HG03457 (cell line): ENCODE measurements around the gene RPTOR.
A peak's percentile ranks its signal among the peaks of the same experiment; 100 is the strongest.
"Not testable (repeated sequence)": the region's sequence is repeated elsewhere in the genome, so short reads cannot be mapped to it uniquely, and the experiment has no call there.

ENCODE experiments used
- ATAC-seq: cut with Tn5 transposase; IDR thresholded peaks from one replicate; pipeline ENCODE4 v1.9.1; 2021; ENCODE audit warnings: moderate number of reproducible peaks; ENCODE audit not compliant: unreplicated experiment

Gene RPTOR

DNA sequence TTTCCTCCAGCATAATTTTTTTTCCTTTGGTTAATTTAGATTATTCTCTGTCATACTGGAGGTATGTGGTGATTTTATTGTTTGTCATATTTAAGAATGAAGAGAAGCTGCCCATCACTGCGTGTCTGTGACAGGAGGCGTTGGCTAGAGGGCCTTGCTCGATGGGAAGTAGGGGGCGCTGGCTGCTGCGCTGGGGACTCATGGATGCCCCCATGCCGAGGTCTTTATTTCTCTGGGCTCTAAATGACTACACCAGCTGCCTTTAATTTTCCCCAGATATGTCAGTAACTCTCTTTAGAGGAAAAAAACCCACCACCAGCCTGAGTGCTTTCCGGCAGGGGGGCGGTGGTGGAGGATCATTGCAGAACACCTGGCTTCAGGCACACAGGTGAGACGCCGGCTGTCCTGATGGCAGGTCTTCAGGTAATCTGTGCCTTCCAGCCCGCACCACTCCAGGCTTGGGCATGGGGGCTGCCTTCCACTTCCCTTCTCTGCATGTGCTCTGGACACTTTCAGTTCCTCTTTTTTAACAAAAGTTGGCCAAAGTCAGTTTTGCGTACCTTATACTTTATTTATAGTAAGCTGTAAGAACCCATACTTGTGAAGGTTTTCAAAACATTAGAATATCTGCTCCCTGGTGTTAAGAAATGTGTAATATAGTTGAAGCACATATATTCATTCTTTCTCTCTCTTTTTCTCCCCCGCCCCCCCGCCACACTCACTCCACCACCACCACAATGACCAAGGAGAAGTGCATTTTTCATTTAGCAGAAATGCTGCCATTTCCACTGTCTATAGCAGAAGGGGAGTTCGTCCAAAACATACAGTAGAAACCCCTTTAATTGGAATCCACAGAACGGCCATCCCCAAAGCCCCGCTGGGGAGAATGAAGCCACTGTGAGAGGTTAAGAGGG is 192.7 kb downstream of the RPTOR start:
- ATAC-seq: peak; percentile 56

DNA sequence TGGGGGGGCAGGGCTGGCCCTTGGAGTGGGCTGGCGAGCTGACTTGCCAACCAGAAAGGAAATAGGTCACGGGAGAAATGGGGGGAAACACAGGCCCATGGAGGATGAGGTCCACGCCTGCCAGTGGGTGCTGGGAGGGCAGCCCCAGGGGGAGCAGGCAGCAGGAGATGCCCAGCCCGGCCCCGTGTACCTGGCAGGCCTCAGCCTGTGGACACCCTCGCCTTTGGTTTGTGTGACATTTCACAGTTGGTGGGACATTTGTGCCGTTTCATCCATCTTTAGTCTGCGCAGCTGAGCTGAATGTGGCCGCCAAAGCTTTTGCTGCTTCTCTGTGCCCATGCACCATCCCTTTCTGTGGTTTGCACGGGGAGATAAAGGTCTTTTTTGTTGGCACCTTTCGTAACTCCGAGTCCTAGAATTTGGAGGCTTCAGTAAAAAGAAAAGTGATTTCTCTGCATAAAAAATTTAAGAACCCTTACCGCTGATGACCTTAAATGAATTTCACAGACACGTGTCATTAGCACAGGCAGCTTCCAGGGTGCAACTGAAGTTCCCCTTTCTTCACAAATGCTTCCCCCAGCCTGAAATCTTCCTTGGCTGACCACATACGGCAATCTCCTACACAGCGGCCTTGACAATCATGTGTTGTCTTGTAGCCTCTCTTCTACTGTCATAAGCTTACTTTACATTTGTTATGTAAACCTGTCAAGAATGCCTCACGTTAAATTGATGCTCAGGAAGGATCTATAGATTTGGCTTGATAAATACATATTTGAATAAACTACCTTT is 193.6 kb downstream of the RPTOR start:
- ATAC-seq: no peak

DNA sequence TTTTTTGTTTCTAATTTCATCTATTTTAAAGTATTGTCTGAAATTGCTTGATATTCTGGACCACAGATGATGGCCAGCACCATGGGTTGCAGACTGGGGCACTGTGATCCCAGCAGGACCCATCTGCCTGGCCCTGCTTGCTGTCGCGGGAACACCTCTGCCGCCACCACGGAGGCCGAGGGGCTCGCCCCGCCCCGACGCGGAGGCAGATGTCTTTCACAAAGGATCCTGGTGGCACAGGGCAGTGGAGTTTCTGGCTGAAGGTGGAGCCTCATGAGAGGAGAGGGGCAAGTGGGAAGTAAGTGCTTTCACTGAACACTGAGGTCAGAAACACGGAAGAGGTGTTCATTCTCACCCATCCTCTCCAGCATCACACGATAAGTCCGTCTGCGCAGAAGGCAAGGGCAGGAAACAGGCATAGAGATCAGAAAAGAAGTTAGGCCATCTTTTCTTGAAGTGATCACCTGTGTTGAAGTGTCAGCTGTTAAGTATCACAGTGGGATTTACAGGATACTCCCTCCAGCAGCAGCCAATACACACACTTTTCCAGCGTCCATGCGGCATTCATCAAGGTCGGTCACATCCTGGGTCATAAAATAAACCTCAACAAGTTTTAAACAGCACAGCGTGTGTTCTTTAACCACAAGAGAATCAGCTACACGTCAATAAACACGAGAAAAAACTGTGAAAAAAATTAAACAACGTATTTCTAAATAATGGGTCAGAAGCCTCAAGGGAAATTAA is 194.5 kb downstream of the RPTOR start:
- ATAC-seq: no peak

DNA sequence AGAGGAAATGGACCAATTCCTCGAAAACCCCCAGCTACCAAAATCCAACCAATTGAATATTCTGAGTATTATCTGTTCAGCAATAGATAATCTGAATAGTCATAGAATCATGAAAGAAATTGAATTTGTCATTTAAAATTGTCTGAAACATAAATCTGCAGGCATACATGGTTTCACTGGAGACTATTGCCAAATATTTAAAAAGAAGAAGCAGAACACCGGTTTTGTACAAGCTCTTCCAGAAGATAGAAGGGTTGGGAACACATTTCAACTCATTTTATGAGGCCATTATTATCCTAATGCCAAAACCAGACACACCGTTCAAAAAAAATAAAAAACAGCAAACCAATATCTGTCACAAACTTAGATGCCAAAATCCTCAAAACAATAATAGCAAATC is 195.5 kb downstream of the RPTOR start:
- no peak for ATAC-seq

DNA sequence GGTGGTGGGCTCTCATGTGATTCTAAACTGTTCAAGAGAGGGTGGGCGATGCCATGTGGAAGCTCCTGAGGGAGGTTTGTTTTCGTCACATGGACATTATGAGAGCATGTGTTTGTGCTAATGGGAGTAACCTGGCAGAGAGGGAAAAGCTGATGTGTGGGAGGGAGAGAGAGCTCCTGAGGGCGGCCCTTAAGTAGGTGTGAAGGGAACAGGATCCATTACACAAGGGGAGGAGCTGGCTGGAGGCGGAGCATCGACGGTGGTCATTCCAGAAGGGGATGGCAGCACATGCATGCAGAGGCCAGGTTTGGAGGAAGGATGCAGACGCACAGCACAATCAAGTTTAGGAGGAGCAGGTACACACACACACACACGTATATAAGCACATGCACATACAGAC is 197.5 kb downstream of the RPTOR start:
- no peak for ATAC-seq

DNA sequence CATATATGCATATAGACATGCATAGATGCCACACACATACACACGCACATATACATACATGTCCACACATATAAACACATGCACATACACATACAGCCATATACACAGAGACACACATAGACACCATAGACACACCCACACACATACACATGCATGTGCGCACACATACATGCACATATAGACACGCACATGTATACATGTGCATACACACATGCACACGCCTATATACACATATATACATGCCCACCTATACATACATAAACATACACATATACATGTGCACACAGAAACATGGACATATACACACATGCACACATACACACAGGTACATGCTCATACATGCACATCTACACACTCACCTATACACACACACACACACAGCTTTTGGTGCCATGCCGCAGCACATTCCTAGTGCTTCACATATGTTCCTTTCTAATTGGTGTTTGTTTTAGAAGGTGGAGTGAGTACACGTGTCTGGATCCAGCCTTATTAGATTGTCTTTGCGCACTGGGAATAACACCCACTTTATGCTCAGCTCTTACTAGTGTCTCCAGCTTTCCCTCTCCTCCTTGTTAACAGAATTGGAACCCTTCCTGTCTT is 198.0 kb downstream of the RPTOR start:
- ATAC-seq: no peak

DNA sequence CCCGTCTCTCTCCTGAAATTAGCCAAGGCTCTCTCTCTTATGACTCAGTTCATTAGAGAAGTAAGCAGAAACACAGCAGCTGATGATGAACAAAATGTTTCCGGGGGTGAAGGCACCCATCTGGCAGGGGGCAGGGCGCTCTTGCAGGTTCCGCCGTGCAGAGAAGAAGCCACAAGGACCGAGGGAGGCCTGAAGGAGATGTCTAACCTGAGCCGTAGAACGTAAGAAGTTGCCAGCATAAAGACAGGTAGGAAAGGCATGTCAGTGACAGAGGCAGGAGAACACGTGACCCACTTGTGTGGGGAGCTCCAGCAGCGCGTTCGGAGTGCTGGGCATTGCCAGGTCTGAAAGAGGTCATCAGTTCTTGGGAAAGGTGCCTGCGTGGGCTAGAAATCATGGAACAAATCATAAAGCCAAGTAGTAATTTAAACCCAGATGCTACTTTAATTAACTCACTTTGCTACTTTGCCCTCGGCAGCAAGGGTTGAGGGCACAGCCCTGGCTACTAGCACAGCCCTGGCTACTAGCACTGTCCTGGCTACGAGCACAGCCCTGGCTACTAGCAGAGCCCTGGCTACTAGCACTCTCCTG is 198.6 kb downstream of the RPTOR start:
- ATAC-seq: no peak

DNA sequence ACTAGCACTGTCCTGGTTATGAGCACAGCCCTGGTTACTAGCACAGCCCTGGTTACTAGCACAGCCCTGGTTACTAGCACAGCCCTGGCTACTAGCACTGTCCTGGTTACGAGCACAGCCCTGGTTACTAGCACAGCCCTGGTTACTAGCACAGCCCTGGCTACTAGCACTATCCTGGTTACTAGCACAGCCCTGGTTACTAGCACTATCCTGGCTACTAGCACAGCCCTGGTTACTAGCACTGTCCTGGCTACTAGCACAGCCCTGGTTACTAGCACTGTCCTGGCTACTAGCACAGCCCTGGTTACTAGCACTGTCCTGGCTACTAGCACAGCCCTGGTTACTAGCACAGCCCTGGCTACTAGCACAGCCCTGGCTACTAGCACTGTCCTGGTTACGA is 199.3 kb downstream of the RPTOR start:
- not testable (repeated sequence) for ATAC-seq

DNA sequence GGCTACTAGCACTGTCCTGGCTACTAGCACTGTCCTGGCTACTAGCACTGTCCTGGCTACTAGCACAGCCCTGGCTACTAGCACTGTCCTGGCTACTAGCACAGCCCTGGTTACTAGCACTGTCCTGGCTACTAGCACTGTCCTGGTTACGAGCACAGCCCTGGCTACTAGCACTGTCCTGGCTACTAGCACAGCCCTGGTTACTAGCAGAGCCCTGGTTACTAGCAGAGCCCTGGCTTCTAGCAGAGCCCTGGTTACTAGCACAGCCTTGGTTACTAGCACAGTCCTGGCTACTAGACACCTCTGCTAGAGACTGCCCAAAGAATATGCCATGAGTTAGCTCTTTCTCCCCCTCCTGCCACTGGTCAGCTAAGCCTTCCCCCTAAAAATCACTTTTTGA is 200.1 kb downstream of the RPTOR start:
- ATAC-seq: not testable (repeated sequence)

DNA sequence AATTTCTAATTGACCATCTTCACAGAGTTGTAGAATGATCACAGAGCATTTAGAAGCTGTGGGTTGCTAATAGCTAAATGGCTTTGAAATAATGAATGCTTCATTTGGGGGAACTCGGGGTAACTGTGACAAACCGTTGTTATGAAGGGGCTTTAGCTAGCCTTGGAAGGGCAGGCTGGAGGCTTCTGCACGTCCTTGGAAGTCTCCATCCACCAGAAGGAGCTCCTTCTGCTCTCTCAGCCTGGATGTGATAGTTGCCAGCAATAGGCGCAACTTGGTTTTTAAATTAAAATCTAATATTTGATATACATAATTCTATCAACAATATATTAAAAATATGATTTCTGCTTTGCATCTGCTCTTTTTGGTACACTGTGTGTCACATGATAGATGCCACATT is 200.5 kb downstream of the RPTOR start:
- no peak for ATAC-seq

DNA sequence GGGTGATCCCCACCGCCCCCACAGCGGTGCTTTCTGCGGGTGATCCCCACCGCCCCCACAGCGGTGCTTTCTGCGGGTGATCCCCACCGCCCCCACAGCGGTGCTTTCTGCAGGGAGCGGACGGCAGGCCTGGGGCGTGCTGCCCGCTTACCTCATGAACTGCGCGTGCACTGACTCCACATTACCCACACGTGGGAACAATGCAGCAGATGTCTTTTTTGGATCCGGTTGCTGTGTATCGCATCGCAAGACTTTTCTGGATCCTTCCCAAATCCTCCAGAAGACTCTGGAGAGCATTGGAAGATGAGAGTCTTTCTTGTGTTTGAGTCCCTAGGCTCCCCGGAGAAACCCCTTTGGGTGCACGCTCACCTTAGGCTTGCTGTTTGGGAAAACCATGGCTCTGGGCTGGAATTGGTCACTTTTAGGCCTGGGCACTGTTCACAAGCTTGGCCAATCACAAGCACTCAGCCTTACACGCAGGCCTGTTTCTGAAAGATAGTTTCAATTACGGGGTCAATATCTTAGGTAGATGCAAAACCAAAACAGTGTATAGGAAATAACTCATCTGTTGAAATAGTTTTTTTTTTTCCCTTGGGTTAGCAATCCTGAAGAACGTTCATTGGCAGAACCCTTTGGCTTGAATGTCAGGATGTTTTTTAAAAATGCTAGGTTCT is 201.8 kb downstream of the RPTOR start:
- no peak for ATAC-seq

DNA sequence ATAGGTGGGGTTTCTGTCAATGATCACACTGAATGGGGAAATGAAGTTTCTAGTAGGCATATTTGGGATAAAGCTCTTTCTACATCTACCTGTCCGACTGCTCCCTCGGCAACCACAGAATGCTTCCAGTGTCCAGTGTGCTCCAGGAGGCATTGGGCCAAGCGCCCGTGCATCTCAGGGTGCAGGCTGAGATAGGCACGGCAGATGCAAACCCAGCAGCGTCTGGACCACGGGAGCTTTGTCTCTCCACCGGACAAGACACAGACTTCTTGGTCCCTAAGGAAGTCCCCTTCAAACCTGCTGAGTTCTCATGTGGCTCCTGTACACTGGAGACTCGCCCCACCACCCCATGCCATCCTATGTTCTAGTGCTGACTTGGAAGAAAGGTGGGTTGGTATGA is 202.8 kb downstream of the RPTOR start:
- no peak for ATAC-seq

DNA sequence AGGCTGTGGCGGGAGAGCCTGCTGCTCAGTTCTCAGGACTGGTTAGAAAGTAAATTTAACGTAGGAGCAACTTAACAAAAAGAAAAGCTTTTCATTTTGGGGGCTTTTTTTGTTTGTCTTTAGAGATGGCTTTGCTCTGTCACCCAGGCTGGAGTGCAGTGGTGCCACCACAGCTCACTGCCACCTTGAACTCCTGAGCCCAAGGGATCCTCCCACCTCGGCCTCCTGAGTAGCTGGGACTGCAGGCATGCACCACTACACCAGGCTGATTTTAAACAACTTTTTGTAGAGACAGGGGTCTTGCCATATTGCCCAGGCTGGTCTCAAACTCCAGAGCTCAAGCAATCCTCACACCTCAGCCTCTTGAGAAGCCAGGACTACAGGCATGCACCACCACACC is 205.0 kb downstream of the RPTOR start:
- no peak for ATAC-seq

DNA sequence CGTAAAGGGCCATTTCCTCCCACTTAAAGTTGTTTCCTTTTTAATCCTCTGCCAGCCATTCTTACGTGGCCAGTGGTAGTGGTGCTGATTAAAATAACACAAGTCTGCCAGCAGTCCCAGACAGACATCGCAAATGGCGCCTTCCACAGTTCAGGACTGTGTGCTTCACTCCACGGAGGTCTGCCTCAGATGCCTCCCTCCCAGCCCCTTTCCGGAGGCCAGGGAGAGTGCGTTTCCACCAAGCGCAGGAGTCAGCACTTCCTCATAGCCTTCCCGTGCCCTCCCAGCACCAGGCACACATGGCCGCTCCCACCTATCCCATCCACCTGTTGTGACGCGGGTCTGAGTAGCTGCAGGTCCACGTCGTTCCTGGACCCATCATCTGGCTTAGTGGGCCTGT is 205.6 kb downstream of the RPTOR start:
- ATAC-seq: no peak

DNA sequence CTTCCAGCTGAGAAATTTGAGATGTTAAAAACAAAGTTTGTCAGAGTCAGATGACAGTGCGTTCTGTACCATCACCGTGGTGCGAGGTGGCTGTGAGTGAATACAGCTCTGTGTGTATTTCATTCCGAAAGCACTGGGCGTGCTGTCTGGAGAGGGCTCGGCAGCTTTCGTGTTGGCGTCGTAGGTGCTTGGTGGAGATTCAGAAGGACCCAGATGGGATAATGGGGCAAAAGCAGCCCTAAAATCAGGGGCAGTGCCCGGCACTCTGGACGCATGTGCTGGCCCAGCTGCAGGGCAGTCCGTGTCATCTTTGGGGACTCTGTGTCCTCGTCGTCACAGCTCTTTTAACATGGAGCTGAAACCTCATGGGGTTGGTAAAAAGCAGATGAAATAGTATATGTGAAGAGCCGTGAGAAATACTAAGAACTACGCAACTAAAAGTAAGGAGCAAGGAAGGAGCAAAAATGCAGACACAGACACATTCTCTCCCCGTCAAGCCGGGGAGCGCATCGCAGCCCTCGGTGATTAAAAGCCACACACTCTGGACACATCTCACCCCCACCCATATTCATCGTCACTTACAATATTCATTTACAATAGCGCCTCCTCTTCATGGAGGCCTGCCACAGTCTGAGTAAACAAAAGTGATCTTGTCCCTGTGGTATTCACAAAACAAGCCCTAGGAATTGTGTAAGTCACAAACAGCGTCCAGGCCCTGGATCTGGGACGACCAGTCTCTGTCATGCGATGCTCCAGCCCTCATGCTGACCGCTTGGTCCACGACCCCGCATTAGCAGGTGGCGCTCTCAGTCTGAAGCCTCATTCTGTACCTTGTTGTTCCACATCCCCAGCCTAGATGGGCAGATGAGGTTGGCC is 206.7 kb downstream of the RPTOR start:
- ATAC-seq: no peak

DNA sequence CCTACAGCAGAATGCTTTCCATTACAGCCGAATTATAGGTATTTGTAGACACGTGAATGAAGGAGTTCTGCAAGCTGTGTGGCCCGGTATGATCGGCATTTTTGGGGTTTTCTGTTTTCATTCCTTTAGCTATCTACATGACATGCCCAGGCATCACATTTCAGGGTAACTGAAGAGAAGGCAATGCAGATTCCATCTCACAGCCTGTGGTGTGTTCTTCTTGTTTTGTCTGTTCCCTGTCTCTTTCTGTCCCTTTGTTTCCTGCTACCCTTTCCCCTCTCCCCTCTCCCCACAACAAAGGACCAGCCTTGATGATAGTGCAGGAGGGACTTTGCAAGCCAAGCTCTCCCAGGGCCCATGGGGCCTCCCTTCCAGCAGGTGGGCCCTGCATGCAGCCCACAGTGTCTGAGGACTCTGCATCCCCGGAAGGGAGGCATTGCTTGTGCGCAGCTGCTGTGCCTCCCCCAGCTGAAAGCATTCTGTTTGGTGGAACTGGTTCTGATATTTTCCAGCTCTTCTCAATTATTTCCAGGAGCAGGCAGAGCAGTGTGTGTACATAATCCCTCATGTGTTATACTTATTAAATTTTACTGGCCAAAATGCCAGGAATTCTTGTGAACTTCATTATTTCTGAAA is 207.4 kb downstream of the RPTOR start:
- no peak for ATAC-seq

DNA sequence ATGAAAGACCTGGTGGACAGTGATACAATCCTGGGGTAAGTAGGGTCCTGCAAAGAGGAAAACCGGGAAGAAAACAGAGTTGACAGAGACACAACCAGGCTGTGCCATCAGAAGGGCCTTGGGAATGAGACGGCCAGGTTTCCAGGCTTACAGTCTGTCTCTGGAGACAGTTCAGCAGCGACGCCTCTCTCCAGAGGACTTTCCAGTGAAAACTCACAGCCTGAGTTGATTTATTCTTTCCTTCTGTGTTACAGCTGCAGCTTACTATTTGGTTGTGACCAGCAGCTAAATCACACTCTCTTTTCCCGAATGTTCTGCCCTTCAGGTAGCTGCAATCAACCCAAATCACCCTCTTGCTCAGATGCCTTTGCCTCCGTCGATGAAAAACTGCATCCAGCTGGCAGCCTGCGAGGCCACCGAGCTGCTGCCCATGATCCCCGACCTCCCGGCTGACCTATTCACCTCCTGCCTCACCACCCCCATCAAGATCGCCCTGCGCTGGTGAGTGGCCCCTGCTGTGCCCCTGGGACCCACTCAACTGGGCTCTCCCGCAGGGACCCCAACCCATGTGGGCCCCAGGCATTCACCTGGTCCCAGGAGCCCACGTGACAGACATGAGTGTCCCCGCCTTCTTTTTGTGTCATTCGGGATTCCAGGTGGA is 209.2 kb downstream of the RPTOR start:
- no peak for ATAC-seq

DNA sequence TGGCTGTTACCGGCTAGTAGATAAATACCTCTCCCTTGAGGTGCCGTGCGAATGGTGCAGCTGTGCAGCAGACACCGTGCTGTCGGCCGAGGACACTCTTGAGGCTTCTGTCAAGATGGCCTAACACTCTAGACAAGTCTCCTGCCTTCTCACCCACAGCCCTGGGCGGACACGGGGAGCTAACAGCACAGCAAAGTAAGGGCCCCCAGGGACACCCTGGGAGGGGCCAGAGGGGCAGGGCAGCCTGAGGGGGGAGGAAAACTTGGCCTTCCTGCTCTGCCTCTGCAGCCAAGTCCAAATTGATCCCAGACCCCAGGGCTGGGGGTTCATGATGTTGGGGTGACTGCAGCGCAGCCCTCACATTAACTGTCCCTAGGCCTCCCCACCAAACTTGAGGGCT is 210.2 kb downstream of the RPTOR start:
- ATAC-seq: no peak
